Body of pancreas (tissue), 4 donors: ENCODE data around the gene FCRL1. TPM values are rescaled to one million over a fixed set of nuclear protein-coding genes. Genes with fewer than 3 reads are reported as not detected.
A peak's percentile ranks its signal among the peaks of the same experiment; 100 is the strongest.

ENCODE experiments used
- ATAC-seq: fragments of 150-250 bp; one replicate; pipeline ENCODE4 v1.9.1; 2016
- DNase-seq, 4 donors: peaks; one replicate each; pipeline ENCODE4 v3.0.0-alpha.2; 2019
- H3K27ac ChIP-seq, 4 donors: fragments of 200-600 bp; sonication (generic); 1 replicate in 3 of 4; 2 replicates in 1 of 4; pipeline versions ENCODE4 v1.5.1 to v1.6.1; 2016 to 2019; ENCODE audit warnings: mild to moderate bottlenecking in 1 of 4, mixed read lengths in 1 of 4, moderate library complexity in 1 of 4
- H3K27me3 ChIP-seq, 2 donors: fragments of 200-600 bp; sonication (generic); one replicate each; pipeline ENCODE4 v1.6.0; 2016; ENCODE audit warnings: mild to moderate bottlenecking in 1 of 2
- H3K36me3 ChIP-seq, 2 donors: fragments of 200-600 bp; sonication (generic); replicated peaks in 1 of 2; 2 replicates each; pipeline ENCODE4 v1.5.1; 2016; ENCODE audit warnings: low read depth in 2 of 2; ENCODE audit not compliant: insufficient read depth in 1 of 2
- H3K4me1 ChIP-seq: fragments of 200-600 bp; sonication (generic); one replicate; pipeline ENCODE4 v1.6.0; 2016
- H3K4me3 ChIP-seq, 2 donors: fragments of 200-600 bp; sonication (generic); 1 replicate in 1 of 2; 2 replicates in 1 of 2; pipeline ENCODE4 v1.5.1; 2016 to 2019
- H3K9me3 ChIP-seq, 3 donors: fragments of 200-600 bp; sonication (generic); 1 replicate in 2 of 3; 2 replicates in 1 of 3; pipeline ENCODE4 v1.5.1; 2016
- POLR2A ChIP-seq, 3 donors: fragments of 450-650 bp; IDR thresholded peaks; one replicate each; pipeline ENCODE4 v1.6.1; 2016; ENCODE audit warnings: antibody characterized with exemption in 3 of 3, mild to moderate bottlenecking in 2 of 3
- WGBS, 2 donors: methylation state at CpG; one replicate each; pipeline ENCODE4 v1.1.5; 2017; 5-methylcytosine and 5-hydroxymethylcytosine counted together
- intact Hi-C: fragments of 100-400 bp; cut with DNase I; formaldehyde crosslinking; loops from one replicate; pipeline ENCODE4 v1.15.1; 2023
- total RNA-seq, 2 donors: library from RNA; depleted of rRNA; stranded (reverse); fragments of >200 nt; gene quantifications; one replicate each; pipeline ENCODE4 v1.1.0, GENCODE V29; 2016
- TF ChIP-seq, protein P1 (sequence below), 7 experiments: fragments of 450-650 bp in 4 of 7; fragments of 200-600 bp in 3 of 7; sonication (generic) in 3 of 7; IDR thresholded peaks; one replicate each; pipeline ENCODE4 v1.5.1; 2016 to 2019; ENCODE audit warnings: antibody characterized with exemption in 7 of 7

The FCRL1 gene
- total RNA-seq, 2 donors from 2014 or later: not detected

DNA sequence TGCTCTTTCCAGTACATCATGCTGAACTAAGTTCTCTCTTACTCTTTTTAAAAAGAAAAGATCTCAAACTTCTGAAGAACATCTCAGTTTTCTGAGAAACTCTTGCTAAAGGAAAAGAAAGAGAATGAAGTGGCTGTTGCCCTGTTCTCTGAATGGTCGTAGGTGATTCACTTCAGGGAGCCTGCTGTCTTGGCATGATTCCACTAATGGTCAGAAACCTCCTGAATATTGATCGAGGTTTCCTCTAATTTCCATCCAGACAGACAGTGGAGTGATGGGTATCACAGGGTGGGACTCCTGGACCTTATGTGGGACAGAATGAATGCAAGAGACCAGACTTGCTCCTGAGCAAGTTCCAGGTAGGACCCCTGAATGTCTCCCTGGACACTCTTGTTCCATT is 45.5 kb downstream of the FCRL1 start:
- TF ChIP-seq POLR2A (IDR thresholded peaks at IDR 0.05): no peak
- TF ChIP-seq, protein P1, sequence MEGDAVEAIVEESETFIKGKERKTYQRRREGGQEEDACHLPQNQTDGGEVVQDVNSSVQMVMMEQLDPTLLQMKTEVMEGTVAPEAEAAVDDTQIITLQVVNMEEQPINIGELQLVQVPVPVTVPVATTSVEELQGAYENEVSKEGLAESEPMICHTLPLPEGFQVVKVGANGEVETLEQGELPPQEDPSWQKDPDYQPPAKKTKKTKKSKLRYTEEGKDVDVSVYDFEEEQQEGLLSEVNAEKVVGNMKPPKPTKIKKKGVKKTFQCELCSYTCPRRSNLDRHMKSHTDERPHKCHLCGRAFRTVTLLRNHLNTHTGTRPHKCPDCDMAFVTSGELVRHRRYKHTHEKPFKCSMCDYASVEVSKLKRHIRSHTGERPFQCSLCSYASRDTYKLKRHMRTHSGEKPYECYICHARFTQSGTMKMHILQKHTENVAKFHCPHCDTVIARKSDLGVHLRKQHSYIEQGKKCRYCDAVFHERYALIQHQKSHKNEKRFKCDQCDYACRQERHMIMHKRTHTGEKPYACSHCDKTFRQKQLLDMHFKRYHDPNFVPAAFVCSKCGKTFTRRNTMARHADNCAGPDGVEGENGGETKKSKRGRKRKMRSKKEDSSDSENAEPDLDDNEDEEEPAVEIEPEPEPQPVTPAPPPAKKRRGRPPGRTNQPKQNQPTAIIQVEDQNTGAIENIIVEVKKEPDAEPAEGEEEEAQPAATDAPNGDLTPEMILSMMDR (IDR thresholded peaks at IDR 0.05): no peak
- no peak for ATAC-seq
- 36% methylated on average over 2 of the region's 2 CpGs for WGBS, 2 donors

DNA sequence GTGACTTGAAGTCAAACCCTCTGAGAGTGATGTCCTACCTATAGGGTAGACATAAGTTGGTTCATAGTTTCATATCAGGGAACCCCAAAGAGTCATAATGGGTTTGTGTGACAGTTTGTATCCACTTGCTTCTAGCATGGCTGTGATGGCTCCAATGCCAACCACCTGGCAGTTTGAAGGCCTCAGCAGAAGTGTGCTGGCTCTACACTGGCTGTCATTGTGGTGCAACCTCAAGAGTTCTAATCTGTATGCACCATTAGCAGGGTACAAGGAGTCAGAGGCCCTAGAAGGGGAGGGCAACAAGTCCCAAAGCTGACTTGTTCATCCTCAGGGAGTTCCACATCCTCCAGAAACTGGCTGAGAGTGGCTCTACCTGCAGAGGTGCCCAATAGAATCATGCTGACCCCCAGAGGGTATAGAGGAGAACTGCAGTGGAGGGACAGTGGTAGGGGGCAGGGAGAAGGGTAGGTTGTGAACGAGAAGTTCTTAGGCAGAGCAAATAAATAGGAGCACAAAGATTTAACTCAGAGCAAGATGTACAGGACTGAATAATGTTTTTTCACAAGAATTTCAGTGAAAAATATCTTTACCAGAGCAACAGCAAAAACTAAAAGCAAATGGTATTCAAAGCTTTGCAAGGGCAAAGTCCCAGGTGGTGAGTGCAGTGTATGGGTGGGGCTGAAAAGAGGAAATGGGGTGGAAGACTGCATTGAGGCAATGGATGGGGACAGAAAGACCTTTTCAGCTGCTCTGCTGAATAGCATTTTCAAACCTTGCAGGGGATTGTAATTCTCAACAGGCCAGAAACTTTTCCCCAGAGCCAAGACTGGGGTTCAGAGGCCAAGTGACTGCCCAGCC is 46.2 kb downstream of the FCRL1 start:
- intact Hi-C loops: no loop called here
- no peak overlapping the region for H3K27ac ChIP-seq
- H3K9me3 ChIP-seq: no peaks in the 10 kb centered on the region
- WGBS, 2 donors: 24 to 29% methylated on average over 1 of the region's 1 CpG
- TF ChIP-seq, protein P1 (IDR thresholded peaks at IDR 0.05): peak in 2 of 7 experiments; percentile 10 to 16
- no peak for TF ChIP-seq POLR2A (IDR thresholded peaks at IDR 0.05)
- H3K36me3 ChIP-seq: no peaks in the 10 kb centered on the region
- no peaks in the 10 kb centered on the region for H3K27me3 ChIP-seq
- ATAC-seq (no peak), DNase-seq (no peak)
- H3K4me3 ChIP-seq: no peak overlapping the region
- H3K4me1 ChIP-seq: no peaks in the 10 kb centered on the region

More for the DNA sequence above, 45.5 kb downstream of the FCRL1 start:
- intact Hi-C loops: no loop called here
- H3K27me3 ChIP-seq: no peaks in the 10 kb centered on the region
- no peak overlapping the region for H3K4me3 ChIP-seq
- DNase-seq: no peak
- H3K9me3 ChIP-seq: no peaks in the 10 kb centered on the region
- H3K27ac ChIP-seq: no peak overlapping the region
- H3K36me3 ChIP-seq: no peaks in the 10 kb centered on the region
- no peaks in the 10 kb centered on the region for H3K4me1 ChIP-seq

DNA sequence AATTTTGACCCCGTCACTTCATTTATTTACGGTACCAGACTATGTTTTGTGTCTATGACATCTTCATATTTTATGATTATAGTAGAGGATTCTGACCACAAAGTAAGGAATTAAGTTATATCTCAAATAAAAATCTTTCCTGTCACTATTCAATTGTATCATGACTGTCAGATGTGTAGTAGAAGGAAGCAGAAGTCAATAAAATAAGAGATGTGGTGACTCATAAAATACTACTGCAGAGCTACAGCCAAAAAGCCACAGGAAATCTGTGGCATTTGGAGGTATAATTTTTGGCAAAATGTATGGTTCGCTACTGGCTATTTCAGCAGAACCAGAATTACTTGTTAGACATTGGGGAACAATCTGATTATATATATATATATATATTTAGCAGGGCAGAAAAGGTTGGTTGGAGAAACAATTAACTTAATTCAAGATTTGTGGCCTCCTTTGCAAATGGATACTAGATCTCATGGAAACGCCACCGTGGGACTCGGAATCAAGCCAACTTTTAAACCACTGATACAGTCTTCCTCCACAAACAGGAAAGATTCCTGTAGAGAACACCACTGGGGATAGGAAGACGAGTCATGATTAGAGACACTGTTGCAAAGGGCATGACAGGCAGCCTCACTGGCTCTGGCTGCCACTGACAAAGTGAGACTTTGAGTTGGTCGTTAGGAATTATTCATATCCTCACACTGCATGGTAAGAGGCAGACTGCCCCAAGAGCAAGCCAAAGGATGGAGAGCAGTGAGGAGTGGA is 48.1 kb downstream of the FCRL1 start:
- no peaks in the 10 kb centered on the region for H3K9me3 ChIP-seq
- no peaks in the 10 kb centered on the region for H3K4me1 ChIP-seq
- intact Hi-C loops: no loop called here
- H3K27ac ChIP-seq: no peak overlapping the region
- H3K27me3 ChIP-seq: no peaks in the 10 kb centered on the region
- 49 to 61% methylated on average over 8 of the region's 8 CpGs for WGBS, 2 donors
- no peaks in the 10 kb centered on the region for H3K36me3 ChIP-seq
- ATAC-seq (no peak), DNase-seq (no peak)
- TF ChIP-seq, protein P1 (IDR thresholded peaks at IDR 0.05): no peak
- TF ChIP-seq POLR2A (IDR thresholded peaks at IDR 0.05): no peak
- H3K4me3 ChIP-seq: no peak overlapping the region

DNA sequence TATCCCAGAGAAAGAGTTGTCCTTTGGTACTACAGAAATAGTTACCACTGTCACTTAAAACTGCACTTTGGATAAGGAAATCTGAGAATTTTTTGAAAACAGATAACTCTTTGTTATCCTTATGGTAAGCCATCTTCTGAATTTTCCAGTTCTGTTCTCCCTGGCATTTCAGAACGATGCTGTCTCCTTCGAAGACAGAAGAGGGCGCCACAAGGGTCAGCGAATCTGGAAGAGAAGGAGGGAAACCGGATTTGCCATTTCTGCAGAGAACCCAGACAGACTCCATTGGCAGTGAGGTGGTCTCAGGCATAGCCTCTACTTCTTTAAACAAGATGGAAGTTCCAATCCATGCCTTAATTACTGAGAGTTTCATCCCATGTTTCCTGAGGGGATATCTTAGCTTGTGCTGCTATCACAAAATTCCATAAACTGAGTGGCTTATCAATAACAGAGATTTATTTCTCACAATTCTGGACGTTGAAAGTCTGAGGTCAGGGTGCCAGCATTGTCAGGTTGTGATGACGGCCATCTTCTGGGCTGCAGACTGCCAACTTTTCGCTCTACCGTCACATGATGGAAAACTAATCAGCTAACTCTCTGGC is 49.4 kb downstream of the FCRL1 start:
- TF ChIP-seq POLR2A (IDR thresholded peaks at IDR 0.05): no peak
- TF ChIP-seq, protein P1 (IDR thresholded peaks at IDR 0.05): no peak
- no peak for DNase-seq
- WGBS, 2 donors: 40 to 44% methylated on average over 9 of the region's 9 CpGs
- no peaks in the 10 kb centered on the region for H3K27me3 ChIP-seq
- intact Hi-C loops: no loop called here
- H3K27ac ChIP-seq: no peak overlapping the region
- H3K4me1 ChIP-seq: no peaks in the 10 kb centered on the region
- ATAC-seq: no peak
- H3K36me3 ChIP-seq: no peaks in the 10 kb centered on the region
- no peaks in the 10 kb centered on the region for H3K9me3 ChIP-seq
- no peak overlapping the region for H3K4me3 ChIP-seq
